Measurements from ENCODE around the gene TNFRSF11A.

TNFRSF11A gene

GRCh38 chr18:62345909-62346308 is 20.8 kb downstream of the TNFRSF11A start:
- DNase-seq: no peak

- DNase-seq: no peak
Observed at GRCh38 chr18:62346333-62347088, 21.4 kb downstream of the TNFRSF11A start.

- no peak for DNase-seq
Observed at GRCh38 chr18:62347089-62347506, 22.0 kb downstream of the TNFRSF11A start.

- DNase-seq: no peak
Observed at GRCh38 chr18:62348474-62348873, 23.4 kb downstream of the TNFRSF11A start.

GRCh38 chr18:62353170-62353569 is 28.1 kb downstream of the TNFRSF11A start:
- no peak for DNase-seq

GRCh38 chr18:62354151-62354550 is 29.0 kb downstream of the TNFRSF11A start:
- no peak for DNase-seq

- no peak for DNase-seq
Observed at GRCh38 chr18:62357079-62357719, 32.1 kb downstream of the TNFRSF11A start.

GRCh38 chr18:62360805-62361204 is 35.7 kb downstream of the TNFRSF11A start:
- DNase-seq: no peak

- DNase-seq: no peak
Observed at GRCh38 chr18:62361288-62361687, 36.2 kb downstream of the TNFRSF11A start.

GRCh38 chr18:62364558-62364957 is 39.4 kb downstream of the TNFRSF11A start:
- DNase-seq: no peak

- no peak for DNase-seq
Observed at GRCh38 chr18:62365420-62365819, 40.3 kb downstream of the TNFRSF11A start.

GRCh38 chr18:62366992-62367391 is 41.9 kb downstream of the TNFRSF11A start:
- no peak for DNase-seq

- no peak for DNase-seq
Observed at GRCh38 chr18:62368100-62368499, 43.0 kb downstream of the TNFRSF11A start.

- no peak for DNase-seq
Observed at GRCh38 chr18:62369129-62369644, 44.1 kb downstream of the TNFRSF11A start.

GRCh38 chr18:62370366-62370765 is 45.3 kb downstream of the TNFRSF11A start:
- no peak for DNase-seq

- no peak for DNase-seq
Observed at GRCh38 chr18:62371436-62371835, 46.3 kb downstream of the TNFRSF11A start.

GRCh38 chr18:62372156-62372555 is 47.0 kb downstream of the TNFRSF11A start:
- DNase-seq: no peak

- no peak for DNase-seq
Observed at GRCh38 chr18:62372882-62373281, 47.8 kb downstream of the TNFRSF11A start.

GRCh38 chr18:62374410-62374965 is 49.4 kb downstream of the TNFRSF11A start:
- DNase-seq: no peak

- DNase-seq: no peak
Observed at GRCh38 chr18:62377131-62377807, 52.2 kb downstream of the TNFRSF11A start.

GRCh38 chr18:62379051-62379450 is 53.9 kb downstream of the TNFRSF11A start:
- DNase-seq: no peak

- no peak for DNase-seq
Observed at GRCh38 chr18:62381373-62381772, 56.3 kb downstream of the TNFRSF11A start.

- no peak for DNase-seq
Observed at GRCh38 chr18:62384068-62384467, 59.0 kb downstream of the TNFRSF11A start.
